Left ventricle myocardium inferior (tissue), 1 donor: ENCODE data around the gene STRADB. TPM values are rescaled to one million over a fixed set of nuclear protein-coding genes. Genes with fewer than 3 reads are reported as not detected.

Experiments used
- DNase-seq: peaks from one replicate; pipeline ENCODE4 v3.0.0-alpha.2; 2020
- H3K27ac ChIP-seq: fragments of 200-600 bp; replicated peaks from 2 replicates; pipeline ENCODE4 v1.8.0; 2021
- H3K27me3 ChIP-seq: fragments of 200-600 bp; 2 replicates; pipeline ENCODE4 v1.8.0; 2021; ENCODE audit warnings: low read depth
- H3K36me3 ChIP-seq: fragments of 200-600 bp; 2 replicates; pipeline ENCODE4 v1.8.0; 2021
- H3K4me1 ChIP-seq: fragments of 200-600 bp; 2 replicates; pipeline ENCODE4 v1.8.0; 2021
- H3K4me3 ChIP-seq: fragments of 200-600 bp; 2 replicates; pipeline ENCODE4 v1.8.0; 2021; ENCODE audit warnings: mild to moderate bottlenecking, moderate library complexity
- H3K9me3 ChIP-seq: fragments of 200-600 bp; replicated peaks from 2 replicates; pipeline ENCODE4 v1.8.0; 2021
- CTCF ChIP-seq: fragments of 200-600 bp; IDR thresholded peaks from 2 replicates; pipeline ENCODE4 v1.8.0; 2021; ENCODE audit warnings: antibody characterized with exemption, mild to moderate bottlenecking, borderline replicate concordance
- intact Hi-C: fragments of 100-400 bp; cut with micrococcal nuclease; formaldehyde crosslinking; loops from one replicate; pipeline ENCODE4 v1.11.0; 2022
- total RNA-seq: library from RNA; stranded (reverse); fragmentation: NEBNext Ultra II Directional; extraction: Animal tissue kit (Norgen Biotek cat#: 25700); gene quantifications from one replicate; pipeline ENCODE4 v1.2.1, GENCODE V29; 2021
- donor health status: DM: no; HTN: yes; CAD: no; lungs with severe emphysema.

The STRADB gene
- total RNA-seq, 1 donor from 2014 or later: 57.5 TPM

GRCh38 chr2:201448701-201449100 lies 2.8 kb upstream of the STRADB start:
- Histone ChIP-seq H3K4me1 (peaks cover 97% of the 10 kb centered on the region), H3K4me3 (peak overlapping the region; percentile 79), H3K27me3 (no peaks in the 10 kb centered on the region), H3K36me3 (peaks cover 3% of the 10 kb centered on the region), H3K27ac (peak overlapping the region; percentile 72), H3K9me3 (no peaks in the 10 kb centered on the region)
- no peak for TF ChIP-seq CTCF
- no peak for DNase-seq
- intact Hi-C loops: no loop called here

DNA sequence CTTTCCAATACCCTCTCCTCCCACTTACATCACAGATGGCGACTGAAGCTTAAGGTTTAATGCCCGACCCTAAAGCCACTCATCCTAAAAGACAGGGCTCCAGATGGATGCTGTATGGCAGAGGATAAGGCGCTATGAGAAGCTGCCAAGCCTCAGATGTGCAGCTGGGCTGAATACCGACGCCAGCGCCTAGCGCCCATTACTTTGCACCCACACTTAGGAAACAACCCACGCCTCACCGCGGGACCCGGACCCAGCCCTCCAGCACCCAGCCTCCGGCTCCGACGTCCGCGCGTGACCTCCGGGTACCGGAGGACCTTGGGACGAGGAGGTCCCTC lies 617 bp upstream of the STRADB start:
- TF ChIP-seq CTCF: no peak
- Histone ChIP-seq H3K4me1 (peaks cover 80% of the 10 kb centered on the region), H3K27me3 (no peaks in the 10 kb centered on the region), H3K36me3 (peaks cover 3% of the 10 kb centered on the region), H3K4me3 (peak overlapping the region; percentile 79), H3K27ac (peak overlapping the region; percentile 95), H3K9me3 (no peaks in the 10 kb centered on the region)
- no peak for DNase-seq
- intact Hi-C loops: no loop called here

GRCh38 chr2:201452058-201452921 lies 750 bp downstream of the STRADB start:
- H3K9me3 ChIP-seq: no peaks in the 10 kb centered on the region
- peak; percentile 29 for TF ChIP-seq CTCF
- H3K4me3 ChIP-seq: peak overlapping the region; percentile 79
- H3K27me3 ChIP-seq: no peaks in the 10 kb centered on the region
- intact Hi-C loops: no loop called here
- peaks cover 66% of the 10 kb centered on the region for H3K4me1 ChIP-seq
- peak overlapping the region; percentile 95 for H3K27ac ChIP-seq
- DNase-seq: no peak
- peaks cover 7% of the 10 kb centered on the region for H3K36me3 ChIP-seq

DNA sequence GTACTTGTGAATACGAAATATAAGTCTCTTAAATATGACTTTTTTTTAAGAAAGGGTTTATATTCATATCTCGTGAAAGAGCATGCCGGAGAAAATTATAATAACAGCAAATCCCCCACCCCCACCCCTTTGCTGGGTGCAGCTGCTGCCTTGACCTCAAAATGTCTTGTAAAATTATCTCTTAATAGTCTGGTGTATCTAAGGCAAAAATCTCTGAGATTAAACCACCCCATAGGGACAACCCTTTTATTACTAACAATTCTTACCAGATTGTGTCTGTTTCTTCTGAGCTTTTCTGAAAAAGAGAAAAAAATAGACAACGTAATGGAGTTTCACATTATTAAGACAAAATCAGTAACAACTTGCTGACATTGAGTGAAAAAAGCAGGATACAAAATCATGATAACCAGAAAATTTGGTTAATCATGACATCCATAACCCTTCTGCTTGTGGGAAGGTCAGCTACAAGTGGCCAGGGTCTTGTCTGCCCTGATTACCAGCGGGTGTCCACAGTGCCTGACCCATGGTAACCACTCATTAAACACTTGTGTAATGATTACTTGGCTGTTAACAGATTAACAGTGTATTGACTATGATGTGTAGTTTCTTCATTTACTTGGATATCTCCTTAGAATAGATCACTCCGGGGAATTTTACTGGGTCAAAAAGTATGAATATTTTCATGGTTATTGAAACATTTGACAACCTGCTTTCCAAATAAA lies 1.5 kb downstream of the STRADB start:
- peak overlapping the region; percentile 79 for H3K4me3 ChIP-seq

DNA sequence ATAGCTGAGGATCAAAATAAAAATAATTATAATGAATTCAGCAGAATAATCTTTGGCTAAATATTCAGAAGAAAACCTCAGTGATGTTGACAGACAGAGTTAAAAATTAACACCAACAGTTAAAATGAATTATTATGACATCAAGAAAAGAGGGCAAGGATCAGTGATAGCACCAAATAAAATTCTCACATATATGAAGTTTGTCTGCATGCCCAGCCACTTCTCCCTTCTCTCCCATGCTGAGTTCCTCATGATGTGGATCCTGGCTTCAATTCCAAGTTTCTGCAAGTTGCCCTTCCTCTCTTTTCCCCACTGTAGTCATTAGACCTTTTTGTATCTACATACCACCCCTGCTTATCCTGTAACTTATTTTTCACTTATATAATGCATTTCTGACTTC lies 6.8 kb downstream of the STRADB start:
- intact Hi-C loops: no loop called here
- peaks cover 6% of the 10 kb centered on the region for H3K9me3 ChIP-seq
- H3K27ac ChIP-seq: no peak overlapping the region
- DNase-seq: no peak
- peaks cover 8% of the 10 kb centered on the region for H3K4me1 ChIP-seq
- H3K4me3 ChIP-seq: no peak overlapping the region
- H3K36me3 ChIP-seq: peaks cover 54% of the 10 kb centered on the region
- no peak for TF ChIP-seq CTCF
- no peaks in the 10 kb centered on the region for H3K27me3 ChIP-seq

More for the DNA sequence above, 1.5 kb downstream of the STRADB start:
- Histone ChIP-seq H3K4me1 (peaks cover 58% of the 10 kb centered on the region), H3K27me3 (no peaks in the 10 kb centered on the region), H3K27ac (peak overlapping the region; percentile 95), H3K36me3 (peaks cover 7% of the 10 kb centered on the region), H3K9me3 (no peaks in the 10 kb centered on the region)
- no peak for TF ChIP-seq CTCF
- intact Hi-C loops: no loop called here
- DNase-seq: no peak
